HEK293 (cell line): ENCODE results near the gene C8G.

Experiments used
- KLF1 ChIP-seq: fragments of 450-650 bp; formaldehyde crosslinking; IDR thresholded peaks from 2 replicates; pipeline ENCODE4 v1.5.1; 2016; ENCODE audit warnings: missing biosample characterization, missing genetic modification characterization
- KLF16 ChIP-seq: fragments of 450-650 bp; formaldehyde crosslinking; IDR thresholded peaks from 2 replicates; pipeline ENCODE4 v1.5.1; 2017; ENCODE audit warnings: missing biosample characterization, missing genetic modification characterization
- KLF17 ChIP-seq: fragments of 450-650 bp; formaldehyde crosslinking; IDR thresholded peaks from 2 replicates; pipeline ENCODE4 v1.5.1; 2016; ENCODE audit warnings: missing biosample characterization, missing genetic modification characterization
- KLF7 ChIP-seq: fragments of 450-650 bp; formaldehyde crosslinking; IDR thresholded peaks from 2 replicates; pipeline ENCODE4 v1.5.1; 2016; ENCODE audit warnings: missing biosample characterization, missing genetic modification characterization, borderline replicate concordance
- KLF8 ChIP-seq: fragments of 450-650 bp; formaldehyde crosslinking; IDR thresholded peaks from 2 replicates; pipeline ENCODE4 v1.5.1; 2016; ENCODE audit warnings: missing biosample characterization, missing genetic modification characterization
- KLF9 ChIP-seq: fragments of 450-650 bp; formaldehyde crosslinking; IDR thresholded peaks from 2 replicates; pipeline ENCODE4 v1.5.1; 2016; ENCODE audit warnings: missing biosample characterization, missing genetic modification characterization, low read depth
- REST ChIP-seq: fragments of 450-650 bp; formaldehyde crosslinking; IDR thresholded peaks from 2 replicates; pipeline ENCODE4 v1.5.1; 2016; ENCODE audit warnings: missing biosample characterization, missing genetic modification characterization
- ZBTB20 ChIP-seq: fragments of 450-650 bp; formaldehyde crosslinking; IDR thresholded peaks from 2 replicates; pipeline ENCODE4 v1.5.1; 2016; ENCODE audit warnings: missing biosample characterization, missing genetic modification characterization
- ZBTB26 ChIP-seq: fragments of 450-650 bp; formaldehyde crosslinking; optimal IDR thresholded peaks from 2 replicates; pipeline ENCODE3; 2016; ENCODE audit warnings: missing biosample characterization, mild to moderate bottlenecking, missing genetic modification characterization
- ZEB2 ChIP-seq: fragments of 450-650 bp; formaldehyde crosslinking; IDR thresholded peaks from 2 replicates; pipeline ENCODE4 v1.5.1; 2016; ENCODE audit warnings: missing biosample characterization, missing genetic modification characterization
- ZFP37 ChIP-seq: fragments of 450-650 bp; formaldehyde crosslinking; IDR thresholded peaks from 2 replicates; pipeline ENCODE4 v1.5.1; 2016; ENCODE audit warnings: missing biosample characterization, missing genetic modification characterization
- ZNF157 ChIP-seq: fragments of 450-650 bp; formaldehyde crosslinking; IDR thresholded peaks from 2 replicates; pipeline ENCODE4 v1.5.1; 2016; ENCODE audit warnings: missing biosample characterization, missing genetic modification characterization
- ZNF266 ChIP-seq: fragments of 450-650 bp; formaldehyde crosslinking; IDR thresholded peaks from 2 replicates; pipeline ENCODE4 v1.5.1; 2016; ENCODE audit warnings: missing biosample characterization, missing genetic modification characterization, low read depth
- ZNF311 ChIP-seq: fragments of 450-650 bp; formaldehyde crosslinking; IDR thresholded peaks from 2 replicates; pipeline ENCODE4 v1.5.1; 2017; ENCODE audit warnings: missing biosample characterization, missing genetic modification characterization, borderline replicate concordance
- ZNF324 ChIP-seq: fragments of 450-650 bp; formaldehyde crosslinking; IDR thresholded peaks from 2 replicates; pipeline ENCODE4 v1.5.1; 2016; ENCODE audit warnings: missing biosample characterization, missing genetic modification characterization
- ZNF426 ChIP-seq: fragments of 450-650 bp; formaldehyde crosslinking; IDR thresholded peaks from 2 replicates; pipeline ENCODE4 v1.5.1; 2017; ENCODE audit warnings: missing biosample characterization, missing genetic modification characterization, mild to moderate bottlenecking, inconsistent platforms, moderate library complexity
- ZNF48 ChIP-seq: fragments of 450-650 bp; formaldehyde crosslinking; IDR thresholded peaks from 2 replicates; pipeline ENCODE4 v1.5.1; 2016; ENCODE audit warnings: missing biosample characterization, missing genetic modification characterization
- ZNF501 ChIP-seq: fragments of 450-650 bp; formaldehyde crosslinking; IDR thresholded peaks from 2 replicates; pipeline ENCODE4 v1.5.1; 2016; ENCODE audit warnings: missing biosample characterization, missing genetic modification characterization
- ZNF521 ChIP-seq: fragments of 450-650 bp; formaldehyde crosslinking; IDR thresholded peaks from 2 replicates; pipeline ENCODE4 v1.5.1; 2017; ENCODE audit warnings: missing biosample characterization, mild to moderate bottlenecking, missing genetic modification characterization
- ZNF548 ChIP-seq: fragments of 450-650 bp; formaldehyde crosslinking; IDR thresholded peaks from 2 replicates; pipeline ENCODE4 v1.5.1; 2016; ENCODE audit warnings: missing biosample characterization, missing genetic modification characterization
- ZNF600 ChIP-seq: fragments of 450-650 bp; formaldehyde crosslinking; IDR thresholded peaks from 2 replicates; pipeline ENCODE4 v1.5.1; 2016; ENCODE audit warnings: missing biosample characterization, missing genetic modification characterization
- ZNF629 ChIP-seq: fragments of 450-650 bp; formaldehyde crosslinking; IDR thresholded peaks from 2 replicates; pipeline ENCODE4 v1.5.1; 2017; ENCODE audit warnings: missing biosample characterization, missing genetic modification characterization
- ZNF785 ChIP-seq: fragments of 450-650 bp; formaldehyde crosslinking; IDR thresholded peaks from 2 replicates; pipeline ENCODE4 v1.5.1; 2016; ENCODE audit warnings: missing biosample characterization, missing genetic modification characterization
- ZNF792 ChIP-seq: fragments of 450-650 bp; formaldehyde crosslinking; IDR thresholded peaks from 2 replicates; pipeline ENCODE4 v1.5.1; 2016; ENCODE audit warnings: missing biosample characterization, missing genetic modification characterization
- ZNF830 ChIP-seq: fragments of 450-650 bp; IDR thresholded peaks from 2 replicates; pipeline ENCODE4 v1.5.0; 2018; ENCODE audit warnings: missing biosample characterization, missing genetic modification characterization, low read depth, mild to moderate bottlenecking, moderate library complexity
- ZXDB ChIP-seq: fragments of 450-650 bp; formaldehyde crosslinking; IDR thresholded peaks from 2 replicates; pipeline ENCODE4 v1.5.1; 2016; ENCODE audit warnings: missing biosample characterization, missing genetic modification characterization
- TF ChIP-seq, protein P1 (sequence below): fragments of 450-650 bp; formaldehyde crosslinking; IDR thresholded peaks from 2 replicates; pipeline ENCODE4 v1.5.1; 2017; ENCODE audit warnings: missing biosample characterization, missing genetic modification characterization
- TF ChIP-seq, protein P2 (sequence below): fragments of 450-650 bp; formaldehyde crosslinking; conservative IDR thresholded peaks from 2 replicates; pipeline ENCODE4 v1.5.1; 2016; ENCODE audit warnings: low read depth, missing biosample characterization, missing genetic modification characterization

Gene C8G

GRCh38 chr9:136943291-136944211, 1.5 kb upstream of the C8G start (continued):
- TF ChIP-seq, protein P1, sequence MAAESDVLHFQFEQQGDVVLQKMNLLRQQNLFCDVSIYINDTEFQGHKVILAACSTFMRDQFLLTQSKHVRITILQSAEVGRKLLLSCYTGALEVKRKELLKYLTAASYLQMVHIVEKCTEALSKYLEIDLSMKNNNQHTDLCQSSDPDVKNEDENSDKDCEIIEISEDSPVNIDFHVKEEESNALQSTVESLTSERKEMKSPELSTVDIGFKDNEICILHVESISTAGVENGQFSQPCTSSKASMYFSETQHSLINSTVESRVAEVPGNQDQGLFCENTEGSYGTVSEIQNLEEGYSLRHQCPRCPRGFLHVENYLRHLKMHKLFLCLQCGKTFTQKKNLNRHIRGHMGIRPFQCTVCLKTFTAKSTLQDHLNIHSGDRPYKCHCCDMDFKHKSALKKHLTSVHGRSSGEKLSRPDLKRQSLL (tag by site-specific recombination) = no peak
- 0 out of 2 replicates have a peak, but pooled peaks have one; percentile 15 for TF ChIP-seq KLF7
- TF ChIP-seq ZNF629 = no peak
- no peak for TF ChIP-seq ZNF157 (tag by site-specific recombination)
- peak; percentile 42 for TF ChIP-seq ZBTB26 (tag by site-specific recombination)
- TF ChIP-seq ZXDB (tag by site-specific recombination) = peak; percentile 58
- no peak for TF ChIP-seq ZNF792 (tag by site-specific recombination)
- TF ChIP-seq ZNF548 (tag by site-specific recombination) = no peak
- 0 out of 2 replicates have a peak, but pooled peaks have one; percentile 34 for TF ChIP-seq KLF16 (tag by site-specific recombination)
- TF ChIP-seq ZNF266 (tag by site-specific recombination) = no peak
- TF ChIP-seq ZNF600 (tag by site-specific recombination) = peak; percentile 70; the same call in 1 of the 2 replicates
- TF ChIP-seq ZFP37 (tag by site-specific recombination) = peak; percentile 65; the same call in 1 of the 2 replicates
- peak; percentile 95 for TF ChIP-seq ZBTB20 (tag by site-specific recombination)
- TF ChIP-seq ZNF501 (tag by site-specific recombination) = 0 out of 2 replicates have a peak, but pooled peaks have one; percentile 23
- peak; percentile 64; the same call in 1 of the 2 replicates for TF ChIP-seq ZNF324 (tag by site-specific recombination)
- TF ChIP-seq ZNF426 (tag by site-specific recombination) = no peak
- no peak for TF ChIP-seq ZNF521 (tag by site-specific recombination)
- no peak for TF ChIP-seq ZNF48 (tag by site-specific recombination)
- no peak for TF ChIP-seq REST (tag by site-specific recombination)
- TF ChIP-seq ZNF785 (tag by site-specific recombination) = no peak
- TF ChIP-seq KLF1 = peak; percentile 64
- TF ChIP-seq KLF17 (tag by site-specific recombination) = 0 out of 2 replicates have a peak, but pooled peaks have one; percentile 16
- no peak for TF ChIP-seq ZEB2 (tag by site-specific recombination)
- peak; percentile 79 for TF ChIP-seq KLF9 (tag by site-specific recombination)
- TF ChIP-seq KLF8 (tag by site-specific recombination) = peak; percentile 65; the same call in 1 of the 2 replicates
- no peak for TF ChIP-seq ZNF311 (tag by site-specific recombination)
- TF ChIP-seq ZNF830 (tag by site-specific recombination) = no peak
- TF ChIP-seq, protein P2, sequence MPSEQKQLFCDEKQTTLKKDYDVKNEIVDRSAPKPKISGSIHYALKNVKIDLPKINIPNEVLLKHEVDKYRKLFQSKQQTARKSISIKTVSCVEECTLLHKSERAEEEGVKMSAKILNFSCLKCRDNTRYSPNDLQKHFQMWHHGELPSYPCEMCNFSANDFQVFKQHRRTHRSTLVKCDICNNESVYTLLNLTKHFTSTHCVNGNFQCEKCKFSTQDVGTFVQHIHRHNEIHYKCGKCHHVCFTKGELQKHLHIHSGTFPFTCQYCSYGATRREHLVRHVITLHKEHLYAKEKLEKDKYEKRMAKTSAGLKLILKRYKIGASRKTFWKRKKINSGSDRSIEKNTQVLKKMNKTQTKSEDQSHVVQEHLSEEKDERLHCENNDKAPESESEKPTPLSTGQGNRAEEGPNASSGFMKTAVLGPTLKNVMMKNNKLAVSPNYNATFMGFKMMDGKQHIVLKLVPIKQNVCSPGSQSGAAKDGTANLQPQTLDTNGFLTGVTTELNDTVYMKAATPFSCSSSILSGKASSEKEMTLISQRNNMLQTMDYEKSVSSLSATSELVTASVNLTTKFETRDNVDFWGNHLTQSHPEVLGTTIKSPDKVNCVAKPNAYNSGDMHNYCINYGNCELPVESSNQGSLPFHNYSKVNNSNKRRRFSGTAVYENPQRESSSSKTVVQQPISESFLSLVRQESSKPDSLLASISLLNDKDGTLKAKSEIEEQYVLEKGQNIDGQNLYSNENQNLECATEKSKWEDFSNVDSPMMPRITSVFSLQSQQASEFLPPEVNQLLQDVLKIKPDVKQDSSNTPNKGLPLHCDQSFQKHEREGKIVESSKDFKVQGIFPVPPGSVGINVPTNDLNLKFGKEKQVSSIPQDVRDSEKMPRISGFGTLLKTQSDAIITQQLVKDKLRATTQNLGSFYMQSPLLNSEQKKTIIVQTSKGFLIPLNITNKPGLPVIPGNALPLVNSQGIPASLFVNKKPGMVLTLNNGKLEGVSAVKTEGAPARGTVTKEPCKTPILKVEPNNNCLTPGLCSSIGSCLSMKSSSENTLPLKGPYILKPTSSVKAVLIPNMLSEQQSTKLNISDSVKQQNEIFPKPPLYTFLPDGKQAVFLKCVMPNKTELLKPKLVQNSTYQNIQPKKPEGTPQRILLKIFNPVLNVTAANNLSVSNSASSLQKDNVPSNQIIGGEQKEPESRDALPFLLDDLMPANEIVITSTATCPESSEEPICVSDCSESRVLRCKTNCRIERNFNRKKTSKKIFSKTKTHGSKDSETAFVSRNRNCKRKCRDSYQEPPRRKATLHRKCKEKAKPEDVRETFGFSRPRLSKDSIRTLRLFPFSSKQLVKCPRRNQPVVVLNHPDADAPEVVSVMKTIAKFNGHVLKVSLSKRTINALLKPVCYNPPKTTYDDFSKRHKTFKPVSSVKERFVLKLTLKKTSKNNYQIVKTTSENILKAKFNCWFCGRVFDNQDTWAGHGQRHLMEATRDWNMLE (tag by site-specific recombination) = no peak
